HepG2 (cell line): ENCODE measurements around the gene ANKRD65. TPM values are rescaled to one million over a fixed set of nuclear protein-coding genes. Genes with fewer than 3 reads are reported as not detected.

Experiments used
- ARHGAP35 ChIP-seq: sonication (generic); formaldehyde crosslinking; IDR thresholded peaks from 2 replicates; pipeline ENCODE4 v1.9.0; 2022; ENCODE audit warnings: mild to moderate bottlenecking, inconsistent platforms, moderate library complexity, missing genetic modification reagents, borderline replicate concordance
- ERF ChIP-seq: IDR thresholded peaks from 2 replicates; pipeline ENCODE4 v1.6.1; 2018; ENCODE audit warnings: missing biosample characterization, missing genetic modification reagents
- HDAC1 ChIP-seq: sonication (generic); formaldehyde crosslinking; IDR thresholded peaks from 2 replicates; pipeline ENCODE4 v1.5.1; 2020; ENCODE audit warnings: mild to moderate bottlenecking, missing genetic modification reagents
- HDAC2 ChIP-seq: sonication (generic); formaldehyde crosslinking; IDR thresholded peaks from 2 replicates; pipeline ENCODE4 v1.4.0; 2020; ENCODE audit warnings: missing genetic modification reagents
- HNF4G ChIP-seq, 2 experiments: sonication (generic) in 1 of 2; formaldehyde crosslinking in 1 of 2; IDR thresholded peaks; 2 replicates each; pipeline versions ENCODE4 v1.4.0 to v1.6.1; 2011 to 2020; ENCODE audit warnings: borderline replicate concordance in 2 of 2, low read depth in 2 of 2, mild to moderate bottlenecking in 2 of 2, low read length in 1 of 2, missing genetic modification reagents in 1 of 2, moderate library complexity in 1 of 2
- HNRNPK ChIP-seq: fragments of 200-400 bp; formaldehyde crosslinking; IDR thresholded peaks from 2 replicates; pipeline ENCODE4 v1.6.1; 2018; ENCODE audit warnings: low read length, low read depth, moderate library complexity, mild to moderate bottlenecking; ENCODE audit not compliant: poor library complexity, severe bottlenecking
- MAZ ChIP-seq, 2 experiments: sonication (generic) in 1 of 2; formaldehyde crosslinking in 1 of 2; IDR thresholded peaks; 2 replicates each; pipeline versions ENCODE4 v1.5.0 to v1.6.1; 2012 to 2020; ENCODE audit warnings: low read depth in 2 of 2, mild to moderate bottlenecking in 2 of 2, borderline replicate concordance in 1 of 2, improper control_type of control experiment in 1 of 2, low read length in 1 of 2, missing genetic modification reagents in 1 of 2, moderate library complexity in 1 of 2
- MTA1 ChIP-seq: sonication (generic); formaldehyde crosslinking; IDR thresholded peaks from 2 replicates; pipeline ENCODE4 v1.4.0; 2020; ENCODE audit warnings: missing genetic modification reagents, mild to moderate bottlenecking, borderline replicate concordance
- MXD4 ChIP-seq: IDR thresholded peaks from 2 replicates; pipeline ENCODE4 v1.6.1; 2016; ENCODE audit warnings: mild to moderate bottlenecking, missing biosample characterization, missing genetic modification reagents
- NFKB2 ChIP-seq: sonication (generic); formaldehyde crosslinking; IDR thresholded peaks from 2 replicates; pipeline ENCODE4 v1.4.0; 2020; ENCODE audit warnings: missing genetic modification reagents, borderline replicate concordance
- NPAS2 ChIP-seq: sonication (generic); formaldehyde crosslinking; IDR thresholded peaks from 2 replicates; pipeline ENCODE4 v1.8.0; 2022; ENCODE audit warnings: mild to moderate bottlenecking, missing genetic modification reagents, borderline replicate concordance
- PHF21A ChIP-seq: sonication (generic); formaldehyde crosslinking; IDR thresholded peaks from 2 replicates; pipeline ENCODE4 v1.5.0; 2020; ENCODE audit warnings: mild to moderate bottlenecking, missing genetic modification reagents
- PHF8 ChIP-seq: sonication (generic); formaldehyde crosslinking; IDR thresholded peaks from 2 replicates; pipeline ENCODE4 v1.5.0; 2020; ENCODE audit warnings: missing genetic modification reagents
- PITX1 ChIP-seq: sonication (generic); formaldehyde crosslinking; IDR thresholded peaks from 2 replicates; pipeline ENCODE4 v1.5.1; 2020; ENCODE audit warnings: mild to moderate bottlenecking, missing genetic modification reagents
- POLR2A ChIP-seq, 2 experiments: IDR thresholded peaks; 2 replicates each; pipeline ENCODE4 v1.6.1; 2011; ENCODE audit warnings: low read depth in 2 of 2, low read length in 2 of 2, mild to moderate bottlenecking in 1 of 2, moderate library complexity in 1 of 2; ENCODE audit not compliant: insufficient read depth in 1 of 2
- SALL1 ChIP-seq: sonication (generic); formaldehyde crosslinking; IDR thresholded peaks from 2 replicates; pipeline ENCODE4 v1.8.0; 2022; ENCODE audit warnings: mild to moderate bottlenecking, missing genetic modification reagents
- SRSF1 ChIP-seq: fragments of 200-400 bp; formaldehyde crosslinking; optimal IDR thresholded peaks from 2 replicates; pipeline ENCODE3; 2017; ENCODE audit warnings: mild to moderate bottlenecking, low read depth, low read length, moderate library complexity
- TFAP4 ChIP-seq: sonication (generic); IDR thresholded peaks from 2 replicates; pipeline ENCODE4 v1.6.1; 2016; ENCODE audit warnings: low read depth, borderline replicate concordance
- TFE3 ChIP-seq: IDR thresholded peaks from 2 replicates; pipeline ENCODE4 v1.6.1; 2016
- ZFP37 ChIP-seq: sonication (generic); formaldehyde crosslinking; IDR thresholded peaks from 2 replicates; pipeline ENCODE4 v1.4.0; 2020; ENCODE audit warnings: missing genetic modification reagents, borderline replicate concordance
- ZFP91 ChIP-seq: sonication (generic); formaldehyde crosslinking; IDR thresholded peaks from 2 replicates; pipeline ENCODE4 v1.9.0; 2022; ENCODE audit warnings: missing genetic modification reagents, mild to moderate bottlenecking, borderline replicate concordance
- ZNF331 ChIP-seq: sonication (generic); formaldehyde crosslinking; IDR thresholded peaks from 2 replicates; pipeline ENCODE4 v1.4.0; 2020; ENCODE audit warnings: missing genetic modification reagents
- ZNF496 ChIP-seq: sonication (generic); formaldehyde crosslinking; IDR thresholded peaks from 2 replicates; pipeline ENCODE4 v1.8.1; 2023; ENCODE audit warnings: mild to moderate bottlenecking, moderate library complexity, missing genetic modification reagents; ENCODE audit not compliant: insufficient replicate concordance
- ZNF747 ChIP-seq: sonication (generic); formaldehyde crosslinking; IDR thresholded peaks from 2 replicates; pipeline ENCODE4 v1.8.1; 2023; ENCODE audit warnings: missing genetic modification reagents, mild to moderate bottlenecking, borderline replicate concordance
- polyA plus RNA-seq, 8 experiments: library from polyadenylated mRNA; depleted of rRNA in 3 of 8; stranded (reverse) in 7 of 8; unstranded in 1 of 8; fragments of >200 nt; fragmentation: Illumina TruSeq in 4 of 8; extraction: Trizol in 4 of 8; gene quantifications; 2 replicates each; pipeline versions ENCODE4 v1.2.1 to v1.2.3, GENCODE V29; 2011 to 2016; ENCODE audit warnings: low read depth in 4 of 8, missing spikeins in 1 of 8, mixed read lengths in 1 of 8; ENCODE audit not compliant: insufficient read depth in 1 of 8
- total RNA-seq, 5 experiments: library from RNA; depleted of rRNA; stranded (reverse); fragments of >200 nt; fragmentation: Illumina TruSeq; extraction: Trizol; gene quantifications; 2 replicates each; pipeline ENCODE4 v1.2.3, GENCODE V29; 2016; ENCODE audit warnings: low read depth in 1 of 5

Gene ANKRD65
- total and polyA plus RNA-seq, 2 of the 13 experiments (the other 11 are each of a cell fraction or from before 2014, with no cell fraction given) = 12.1 to 30.1 TPM

- TF ChIP-seq HNF4G (IDR thresholded peaks at IDR 0.05; ENCODE audit: borderline replicate concordance, low read depth, low read length) = peak; percentile 49; the same call in 1 of the 2 replicates
- no peak for TF ChIP-seq HNF4G (CRISPR knock-in tag; IDR thresholded peaks at IDR 0.05; ENCODE audit: borderline replicate concordance, low read depth)
- no peak for TF ChIP-seq ZFP37 (CRISPR knock-in tag)
- TF ChIP-seq NPAS2 (CRISPR knock-in tag) = no peak
- no peak for TF ChIP-seq SRSF1
- no peak for TF ChIP-seq ERF (CRISPR knock-in tag)
- no peak for TF ChIP-seq ZNF747 (CRISPR knock-in tag)
- TF ChIP-seq PITX1 (CRISPR knock-in tag) = peak; percentile 15; the same call in 1 of the 2 replicates
- TF ChIP-seq ZNF496 (CRISPR knock-in tag) = no peak
- TF ChIP-seq MAZ (IDR thresholded peaks at IDR 0.05; ENCODE audit: borderline replicate concordance, low read depth, low read length) = 0 out of 2 replicates have a peak, but pooled peaks have one; percentile 28
- TF ChIP-seq MAZ (CRISPR knock-in tag; IDR thresholded peaks at IDR 0.05; ENCODE audit: low read depth) = peak; percentile 71
- 0 out of 2 replicates have a peak, but pooled peaks have one; percentile 7 for TF ChIP-seq NFKB2 (CRISPR knock-in tag)
- TF ChIP-seq SALL1 (CRISPR knock-in tag) = peak; percentile 56; the same call in 1 of the 2 replicates
- 0 out of 2 replicates have a peak, but pooled peaks have one; percentile 35 for TF ChIP-seq HDAC2 (CRISPR knock-in tag)
- peak; percentile 24; the same call in 1 of the 2 replicates for TF ChIP-seq ZFP91 (CRISPR knock-in tag)
- TF ChIP-seq HDAC1 (CRISPR knock-in tag) = peak; percentile 74
- peak; percentile 24; the same call in 1 of the 2 replicates for TF ChIP-seq TFAP4
- peak; percentile 55; the same call in 1 of the 2 replicates for TF ChIP-seq PHF21A
- 0 out of 2 replicates have a peak, but pooled peaks have one; percentile 9 for TF ChIP-seq ZNF331 (CRISPR knock-in tag)
- peak; percentile 60 for TF ChIP-seq PHF8 (CRISPR knock-in tag)
- 0 out of 2 replicates have a peak, but pooled peaks have one; percentile 30 for TF ChIP-seq MXD4 (CRISPR knock-in tag)
- TF ChIP-seq MTA1 (CRISPR knock-in tag) = 0 out of 2 replicates have a peak, but pooled peaks have one; percentile 60
- TF ChIP-seq ARHGAP35 (CRISPR knock-in tag) = no peak
- 0 out of 2 replicates have a peak, but pooled peaks have one; percentile 12 for TF ChIP-seq TFE3
- peak; percentile 68 for TF ChIP-seq HNRNPK
- peak in 1 of 2 experiments; percentile 36; a peak in 1 of 4 replicates for TF ChIP-seq POLR2A (IDR thresholded peaks at IDR 0.05; ENCODE audit: insufficient read depth in 1 of 2, low read depth in 2 of 2, low read length in 2 of 2)
Observed at GRCh38 chr1:1425753-1426495, 4.8 kb upstream of the ANKRD65 start (continued).
